G401.6 (cell line): Measurements from ENCODE around the gene NTN4.
"Not testable (repeated sequence)": the region's sequence is repeated elsewhere in the genome, so short reads cannot be mapped to it uniquely, and the experiment has no call there.

Experiments
- FAIRE-seq: peaks from 2 replicates; lab custom pipeline; 2012; peaks lifted over from hg19 to GRCh38; lab: Jason Lieb, UNC

NTN4 gene

GRCh38 chr12:95621725-95622124 is 168.8 kb downstream of the NTN4 start:
- FAIRE-seq, result no peak

- FAIRE-seq, result no peak
Measured at GRCh38 chr12:95620171-95620570, 170.4 kb downstream of the NTN4 start.

GRCh38 chr12:95616470-95616869 is 174.1 kb downstream of the NTN4 start:
- FAIRE-seq, result not testable (repeated sequence)

GRCh38 chr12:95615749-95616148 is 174.8 kb downstream of the NTN4 start:
- FAIRE-seq, result no peak

GRCh38 chr12:95614390-95614982 is 176.1 kb downstream of the NTN4 start:
- no peak for FAIRE-seq

- FAIRE-seq, result no peak
Measured at GRCh38 chr12:95613021-95613420, 177.5 kb downstream of the NTN4 start.

GRCh38 chr12:95611676-95612309 is 178.8 kb downstream of the NTN4 start:
- no peak for FAIRE-seq

- no peak for FAIRE-seq
Measured at GRCh38 chr12:95608252-95609033, 182.1 kb downstream of the NTN4 start.
